ENCODE data around the gene CCSER2.

GRCh38 chr10:84424731-84425167 lies 96.4 kb downstream of the CCSER2 start:
- TF ChIP-seq EZH2 (IDR thresholded peaks at IDR 0.05; ENCODE audit: insufficient read depth, poor library complexity, severe bottlenecking), result no peak
- TF ChIP-seq EZH2phosphoT487 (IDR thresholded peaks at IDR 0.05; ENCODE audit: insufficient read depth, low read depth), result no peak
